ENCODE measurements around the gene ATOX1. TPM values are rescaled to one million over a fixed set of nuclear protein-coding genes. Genes with fewer than 3 reads are reported as not detected.

ATOX1 gene
- total and polyA plus RNA-seq, 9 of the 15 experiments (the other 6 are each of a cell fraction or from before 2014, with no cell fraction given) = 59.2 to 318 (median 86.2) TPM

- TF ChIP-seq ZBTB9 (CRISPR knock-in tag; IDR thresholded peaks at IDR 0.05) = no peak
- no peak for TF ChIP-seq ZNF431 (CRISPR knock-in tag; IDR thresholded peaks at IDR 0.05)
- no peak for TF ChIP-seq OTX1 (CRISPR knock-in tag; IDR thresholded peaks at IDR 0.05)
- TF ChIP-seq DEAF1 (CRISPR knock-in tag; IDR thresholded peaks at IDR 0.05) = peak; percentile 45; the same call in 1 of the 2 replicates
- TF ChIP-seq E4F1 (CRISPR knock-in tag; IDR thresholded peaks at IDR 0.05; ENCODE audit: borderline replicate concordance) = no peak
These were observed 39.0 kb downstream of the ATOX1 start (continued) for GRCh38 chr5:151719228-151720000.
